Spinal cord (tissue), 10 donors: ENCODE results near the gene DNAJB9. TPM values are rescaled to one million over a fixed set of nuclear protein-coding genes. Genes with fewer than 3 reads are reported as not detected.

Experiments
- DNase-seq, 6 donors: peaks; one replicate each; pipeline versions ENCODE4 v3.0.0 to v3.0.0-alpha.2; 2013 to 2015; ENCODE audit warnings: low spot score in 6 of 6, low read depth in 4 of 6
- H3K27ac ChIP-seq: one replicate; pipeline ENCODE4 v1.5.1; 2013; ENCODE audit warnings: low read depth, low read length, control low read depth
- H3K27me3 ChIP-seq: one replicate; pipeline ENCODE4 v1.6.1; 2013; ENCODE audit warnings: low read length; ENCODE audit not compliant: control insufficient read depth, insufficient read depth
- H3K36me3 ChIP-seq: one replicate; pipeline ENCODE4 v1.6.1; 2013; ENCODE audit warnings: low read length; ENCODE audit not compliant: control insufficient read depth, insufficient read depth
- H3K4me1 ChIP-seq: one replicate; pipeline ENCODE4 v1.6.1; 2013; ENCODE audit warnings: low read length; ENCODE audit not compliant: control insufficient read depth, insufficient read depth
- H3K4me3 ChIP-seq: one replicate; pipeline ENCODE4 v1.5.1; 2013; ENCODE audit warnings: low read depth, low read length, control low read depth
- H3K9me3 ChIP-seq: one replicate; pipeline ENCODE4 v1.6.1; 2013; ENCODE audit warnings: low read length; ENCODE audit not compliant: control insufficient read depth, insufficient read depth
- WGBS: methylation state at CpG from one replicate; pipeline ENCODE4 v1.1.5; 2013; ENCODE audit warnings: missing lambda C conversion rate; ENCODE audit not compliant: insufficient coverage; 5-methylcytosine and 5-hydroxymethylcytosine counted together
- polyA plus RNA-seq, 2 donors: library from polyadenylated mRNA; unstranded; fragments of 120-200 nt; gene quantifications; one replicate each; pipeline ENCODE4 v1.2.1, GENCODE V29; 2013; ENCODE audit not compliant: insufficient read length in 2 of 2
- total RNA-seq, 2 donors: library from RNA; depleted of rRNA in 1 of 2; stranded (reverse); fragments of 120-200 nt in 1 of 2; fragments of >200 nt in 1 of 2; gene quantifications; one replicate each; pipeline versions ENCODE4 v1.2.3 to v1.2.4, GENCODE V29; 2013 to 2014
- donor health status: healthy.

The DNAJB9 gene
- total and polyA plus RNA-seq, 4 donors = 29.9 to 49.3 (median 32.6) TPM

GRCh38 chr7:108598914-108599580, 29.4 kb downstream of the DNAJB9 start:
- H3K36me3 ChIP-seq = no peaks in the 10 kb centered on the region
- no peak overlapping the region for H3K4me3 ChIP-seq
- H3K9me3 ChIP-seq = no peaks in the 10 kb centered on the region
- DNase-seq = peak in 2 of 6 donors; percentile 54 to 79
- 100% methylated on average over 2 of the region's 6 CpGs for WGBS
- no peak overlapping the region for H3K27ac ChIP-seq
- no peaks in the 10 kb centered on the region for H3K4me1 ChIP-seq
- H3K27me3 ChIP-seq = no peaks in the 10 kb centered on the region

GRCh38 chr7:108600399-108600798, 30.7 kb downstream of the DNAJB9 start:
- no peaks in the 10 kb centered on the region for H3K36me3 ChIP-seq
- DNase-seq = no peak
- no CpG with 5 or more reads among the region's 1 CpG for WGBS
- H3K9me3 ChIP-seq = no peaks in the 10 kb centered on the region
- no peak overlapping the region for H3K4me3 ChIP-seq
- H3K4me1 ChIP-seq = no peaks in the 10 kb centered on the region
- H3K27me3 ChIP-seq = no peaks in the 10 kb centered on the region
- H3K27ac ChIP-seq = no peak overlapping the region

GRCh38 chr7:108603656-108604306, 34.1 kb downstream of the DNAJB9 start:
- Histone ChIP-seq H3K27me3 (no peaks in the 10 kb centered on the region), H3K27ac (no peak overlapping the region), H3K4me3 (no peak overlapping the region), H3K9me3 (no peaks in the 10 kb centered on the region), H3K36me3 (no peaks in the 10 kb centered on the region), H3K4me1 (no peaks in the 10 kb centered on the region)
- peak in 1 of 6 donors; percentile 65 for DNase-seq
- WGBS = 65% methylated on average over 2 of the region's 8 CpGs

- H3K9me3 ChIP-seq = no peaks in the 10 kb centered on the region
- DNase-seq = peak in 1 of 6 donors; percentile 76
- 85% methylated on average over 3 of the region's 11 CpGs for WGBS
- H3K4me3 ChIP-seq = no peak overlapping the region
- H3K27ac ChIP-seq = no peak overlapping the region
- no peaks in the 10 kb centered on the region for H3K27me3 ChIP-seq
- no peaks in the 10 kb centered on the region for H3K4me1 ChIP-seq
- no peaks in the 10 kb centered on the region for H3K36me3 ChIP-seq
Measured at GRCh38 chr7:108604307-108605077, 34.8 kb downstream of the DNAJB9 start.

GRCh38 chr7:108605559-108606201, 36.0 kb downstream of the DNAJB9 start:
- Histone ChIP-seq H3K27me3 (no peaks in the 10 kb centered on the region), H3K4me3 (no peak overlapping the region), H3K36me3 (no peaks in the 10 kb centered on the region), H3K9me3 (no peaks in the 10 kb centered on the region), H3K4me1 (no peaks in the 10 kb centered on the region), H3K27ac (no peak overlapping the region)
- no peak for DNase-seq
- WGBS = 95% methylated on average over 2 of the region's 7 CpGs

- DNase-seq = no peak
- no peaks in the 10 kb centered on the region for H3K36me3 ChIP-seq
- no peak overlapping the region for H3K4me3 ChIP-seq
- no peaks in the 10 kb centered on the region for H3K27me3 ChIP-seq
- no CpG with 5 or more reads among the region's 2 CpGs for WGBS
- peaks cover 5% of the 10 kb centered on the region for H3K4me1 ChIP-seq
- no peak overlapping the region for H3K27ac ChIP-seq
- H3K9me3 ChIP-seq = no peaks in the 10 kb centered on the region
Measured at GRCh38 chr7:108609643-108610042, 40.0 kb downstream of the DNAJB9 start.

- H3K27ac ChIP-seq = no peak overlapping the region
Measured at GRCh38 chr7:108611268-108611667, 41.6 kb downstream of the DNAJB9 start.

GRCh38 chr7:108613147-108613948, 43.7 kb downstream of the DNAJB9 start:
- peak in 5 of 6 donors; percentile 59 to 93 (median 75) for DNase-seq
- no peaks in the 10 kb centered on the region for H3K36me3 ChIP-seq

More at GRCh38 chr7:108611268-108611667, 41.6 kb downstream of the DNAJB9 start:
- no peaks in the 10 kb centered on the region for H3K9me3 ChIP-seq
- no peak overlapping the region for H3K4me3 ChIP-seq
- peak in 1 of 6 donors; percentile 26 for DNase-seq
- H3K27me3 ChIP-seq = no peaks in the 10 kb centered on the region
- WGBS = 65% methylated on average over 2 of the region's 4 CpGs
- H3K4me1 ChIP-seq = peaks cover 6% of the 10 kb centered on the region
- H3K36me3 ChIP-seq = no peaks in the 10 kb centered on the region

GRCh38 chr7:108613949-108614381, 44.3 kb downstream of the DNAJB9 start:
- DNase-seq = peak in 1 of 6 donors; percentile 40
- Histone ChIP-seq H3K27ac (no peak overlapping the region), H3K36me3 (no peaks in the 10 kb centered on the region), H3K9me3 (no peaks in the 10 kb centered on the region), H3K27me3 (no peaks in the 10 kb centered on the region), H3K4me1 (peaks cover 6% of the 10 kb centered on the region), H3K4me3 (no peak overlapping the region)
- 83% methylated on average over 4 of the region's 4 CpGs for WGBS

More at GRCh38 chr7:108613147-108613948, 43.7 kb downstream of the DNAJB9 start:
- Histone ChIP-seq H3K27me3 (no peaks in the 10 kb centered on the region), H3K4me1 (peaks cover 6% of the 10 kb centered on the region), H3K4me3 (no peak overlapping the region), H3K9me3 (no peaks in the 10 kb centered on the region), H3K27ac (no peak overlapping the region)
- 67% methylated on average over 1 of the region's 5 CpGs for WGBS
